Duodenal mucosa (tissue), 2 donors: ENCODE results near the gene TSR3.

Experiments used
- H3K27ac ChIP-seq: one replicate; pipeline ENCODE4 v1.7.0; 2013; ENCODE audit warnings: low read depth, low read length
- H3K27me3 ChIP-seq, 2 donors: one replicate each; pipeline ENCODE4 v1.7.0; 2013; ENCODE audit warnings: low read length in 2 of 2, control low read depth in 1 of 2; ENCODE audit not compliant: insufficient read depth in 2 of 2, control insufficient read depth in 1 of 2
- H3K36me3 ChIP-seq, 2 donors: one replicate each; pipeline ENCODE4 v1.7.0; 2013; ENCODE audit warnings: low read length in 2 of 2, control low read depth in 1 of 2; ENCODE audit not compliant: insufficient read depth in 2 of 2, control insufficient read depth in 1 of 2
- H3K4me1 ChIP-seq, 2 donors: one replicate each; pipeline ENCODE4 v1.7.0; 2013; ENCODE audit warnings: low read length in 2 of 2, control low read depth in 1 of 2; ENCODE audit not compliant: insufficient read depth in 2 of 2, control insufficient read depth in 1 of 2
- H3K4me3 ChIP-seq, 2 donors: one replicate each; pipeline ENCODE4 v1.7.0; 2013; ENCODE audit warnings: low read length in 2 of 2, low read depth in 1 of 2
- H3K9ac ChIP-seq, 2 donors: one replicate each; pipeline ENCODE4 v1.7.0; 2013; ENCODE audit warnings: low read length in 2 of 2, low read depth in 1 of 2
- H3K9me3 ChIP-seq, 2 donors: one replicate each; pipeline ENCODE4 v1.7.0; 2013; ENCODE audit warnings: low read length in 2 of 2, control low read depth in 1 of 2; ENCODE audit not compliant: control insufficient read depth in 1 of 2

Gene TSR3

DNA sequence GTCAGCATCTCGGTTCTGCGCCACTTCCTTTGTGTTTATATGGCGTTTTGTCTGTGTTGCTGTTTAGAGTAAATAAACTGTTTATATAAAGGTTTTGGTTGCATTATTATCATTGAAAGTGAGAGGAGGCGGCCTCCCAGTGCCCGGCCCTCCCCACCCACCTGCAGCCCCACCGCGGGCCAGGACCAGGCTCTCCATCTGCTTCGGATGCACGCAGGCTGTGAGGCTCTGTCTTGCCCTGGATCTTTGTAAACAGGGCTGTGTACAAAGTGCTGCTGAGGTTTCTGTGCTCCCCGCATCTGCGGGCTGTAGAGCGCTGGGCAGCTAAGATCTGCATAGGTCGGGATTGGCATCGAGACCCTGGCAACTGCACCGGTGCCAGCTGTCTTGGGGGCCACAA is 26.4 kb downstream of the TSR3 start:
- Histone ChIP-seq H3K27ac (no peak overlapping the region), H3K9me3 (peaks cover 0 to 1% of the 10 kb centered on the region in 2 donors), H3K27me3 (no peaks in the 10 kb centered on the region), H3K4me1 (no peaks in the 10 kb centered on the region), H3K9ac (no peak overlapping the region), H3K4me3 (no peak overlapping the region), H3K36me3 (peaks cover 18 to 40% of the 10 kb centered on the region in 2 donors)

DNA sequence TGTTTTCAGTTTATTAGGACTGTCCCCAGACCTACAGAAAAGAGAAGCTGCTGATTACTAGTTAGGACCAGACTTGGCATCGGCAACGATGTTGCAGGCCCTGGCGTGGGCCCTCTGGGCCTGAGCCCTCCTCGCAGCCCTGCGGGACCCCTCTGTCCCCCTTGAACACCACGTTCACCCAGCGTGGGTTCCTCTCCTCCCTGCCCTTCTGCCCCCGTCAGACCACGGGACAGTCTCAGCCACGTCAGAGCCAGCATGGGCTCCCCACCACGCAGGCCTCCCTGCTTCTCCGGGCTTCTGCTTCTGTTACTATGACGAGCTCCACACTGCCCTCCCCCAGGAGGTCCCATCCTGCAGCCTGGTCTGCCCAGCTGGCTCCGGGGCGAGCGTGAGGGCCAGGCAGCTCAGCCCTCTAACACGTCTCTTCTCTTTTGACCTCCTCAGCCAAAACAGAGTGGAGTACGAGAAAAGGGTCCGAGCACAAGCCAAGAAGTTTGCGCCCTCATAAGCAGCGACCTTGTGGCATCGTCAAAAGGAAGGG is 27.3 kb downstream of the TSR3 start:
- Histone ChIP-seq H3K36me3 (peaks cover 27 to 49% of the 10 kb centered on the region in 2 donors), H3K9ac (no peak overlapping the region)

GRCh38 chr16:1323296-1324239 is 28.1 kb downstream of the TSR3 start:
- Histone ChIP-seq H3K27me3 (no peaks in the 10 kb centered on the region), H3K9ac (no peak overlapping the region), H3K27ac (peak overlapping the region; percentile 6), H3K4me3 (no peak overlapping the region), H3K36me3 (peaks cover 33 to 57% of the 10 kb centered on the region in 2 donors), H3K4me1 (no peaks in the 10 kb centered on the region), H3K9me3 (no peaks in the 10 kb centered on the region)

More for the DNA sequence above, 27.3 kb downstream of the TSR3 start:
- Histone ChIP-seq H3K27me3 (no peaks in the 10 kb centered on the region), H3K4me1 (no peaks in the 10 kb centered on the region), H3K4me3 (no peak overlapping the region), H3K27ac (no peak overlapping the region), H3K9me3 (no peaks in the 10 kb centered on the region)

DNA sequence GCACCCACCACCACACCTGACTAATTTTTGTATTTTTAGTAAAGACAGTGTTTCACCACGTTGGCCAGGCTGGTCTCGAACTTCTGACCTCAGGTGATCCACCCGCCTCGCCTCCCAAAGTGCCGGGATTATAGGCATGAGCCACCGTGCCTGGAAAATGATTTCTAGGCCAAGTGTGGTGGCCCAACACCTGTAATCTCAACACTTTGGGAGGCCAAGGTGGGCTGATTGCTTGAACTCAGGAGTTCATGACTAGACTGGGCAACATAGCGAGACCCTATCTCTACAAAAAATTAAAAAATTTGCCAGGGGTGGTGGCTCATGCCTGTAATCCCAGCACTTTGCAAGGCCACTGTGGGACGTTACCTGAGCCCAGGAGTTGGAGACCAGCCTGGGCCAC is 29.3 kb downstream of the TSR3 start:
- Histone ChIP-seq H3K27ac (no peak overlapping the region), H3K4me1 (no peaks in the 10 kb centered on the region), H3K4me3 (no peak overlapping the region), H3K9ac (no peak overlapping the region), H3K9me3 (no peaks in the 10 kb centered on the region), H3K27me3 (no peaks in the 10 kb centered on the region), H3K36me3 (peaks cover 41 to 68% of the 10 kb centered on the region in 2 donors)

DNA sequence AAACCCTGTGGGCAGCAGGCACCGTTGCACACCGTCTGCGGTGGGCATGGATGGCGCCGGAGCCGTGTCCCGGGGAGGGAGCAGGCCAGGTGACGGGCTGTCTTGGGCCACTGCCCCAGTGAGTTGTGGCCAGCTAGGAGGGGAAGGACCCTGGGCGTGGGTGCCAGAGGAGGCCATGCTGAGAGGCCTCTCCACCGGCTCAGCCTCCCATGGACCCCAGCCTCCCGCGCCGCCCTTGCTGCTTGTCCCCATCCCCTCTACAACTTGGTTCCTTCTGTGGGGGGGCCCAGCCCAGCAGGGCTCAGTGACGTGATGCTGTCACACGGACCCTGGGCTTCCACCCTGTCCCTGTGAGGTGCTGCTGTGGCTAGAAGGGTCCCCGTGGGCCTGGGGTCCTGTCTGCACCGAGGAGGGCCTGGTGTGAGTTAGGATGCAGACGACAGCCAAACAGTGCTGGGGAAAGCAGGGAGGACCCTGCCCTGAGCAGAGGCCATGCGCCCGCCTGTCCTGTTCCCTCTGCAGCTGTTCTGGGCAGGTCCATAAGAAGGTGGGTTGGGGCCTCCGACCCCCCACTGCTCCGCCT is 30.9 kb downstream of the TSR3 start:
- H3K9ac ChIP-seq = no peak overlapping the region
- H3K9me3 ChIP-seq = no peaks in the 10 kb centered on the region
- H3K27ac ChIP-seq = no peak overlapping the region
- no peaks in the 10 kb centered on the region for H3K27me3 ChIP-seq
- H3K4me3 ChIP-seq = no peak overlapping the region
- H3K36me3 ChIP-seq = peaks cover 53 to 84% of the 10 kb centered on the region in 2 donors
- no peaks in the 10 kb centered on the region for H3K4me1 ChIP-seq

DNA sequence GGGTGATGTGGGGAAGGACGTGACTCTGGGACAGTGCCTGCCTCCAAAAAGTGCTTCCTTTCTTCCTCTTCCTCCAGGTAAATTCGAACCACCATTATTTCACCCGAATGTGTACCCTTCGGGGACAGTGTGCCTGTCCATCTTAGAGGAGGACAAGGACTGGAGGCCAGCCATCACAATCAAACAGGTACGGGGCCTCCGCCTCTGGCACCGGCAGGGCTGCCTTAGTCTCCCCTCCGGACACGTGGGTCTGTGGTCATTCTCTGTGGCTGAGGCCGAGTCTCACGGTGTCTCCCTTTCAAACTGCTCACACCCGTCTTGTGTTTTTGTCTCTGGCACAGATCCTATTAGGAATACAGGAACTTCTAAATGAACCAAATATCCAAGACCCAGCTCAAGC is 31.6 kb downstream of the TSR3 start:
- H3K36me3 ChIP-seq = peaks cover 59 to 87% of the 10 kb centered on the region in 2 donors
- H3K4me3 ChIP-seq = no peak overlapping the region

GRCh38 chr16:1319041-1319440 is 32.6 kb downstream of the TSR3 start:
- Histone ChIP-seq H3K4me1 (no peaks in the 10 kb centered on the region), H3K9ac (no peak overlapping the region), H3K9me3 (no peaks in the 10 kb centered on the region), H3K27ac (no peak overlapping the region), H3K36me3 (peaks cover 62 to 87% of the 10 kb centered on the region in 2 donors), H3K4me3 (no peak overlapping the region), H3K27me3 (no peaks in the 10 kb centered on the region)

More for the DNA sequence above, 31.6 kb downstream of the TSR3 start:
- H3K9me3 ChIP-seq = no peaks in the 10 kb centered on the region
- H3K27me3 ChIP-seq = no peaks in the 10 kb centered on the region
- no peak overlapping the region for H3K27ac ChIP-seq
- H3K4me1 ChIP-seq = no peaks in the 10 kb centered on the region
- H3K9ac ChIP-seq = no peak overlapping the region

GRCh38 chr16:1318268-1318545 is 33.5 kb downstream of the TSR3 start:
- Histone ChIP-seq H3K9me3 (no peaks in the 10 kb centered on the region), H3K36me3 (peaks cover 59 to 86% of the 10 kb centered on the region in 2 donors), H3K27ac (no peak overlapping the region), H3K4me1 (no peaks in the 10 kb centered on the region), H3K9ac (no peak overlapping the region), H3K4me3 (no peak overlapping the region), H3K27me3 (no peaks in the 10 kb centered on the region)

GRCh38 chr16:1317479-1318267 is 34.0 kb downstream of the TSR3 start:
- Histone ChIP-seq H3K4me3 (no peak overlapping the region), H3K9me3 (no peaks in the 10 kb centered on the region), H3K27me3 (no peaks in the 10 kb centered on the region), H3K27ac (no peak overlapping the region), H3K4me1 (peaks cover 5% of the 10 kb centered on the region in 2 donors), H3K9ac (no peak overlapping the region), H3K36me3 (peaks cover 59 to 88% of the 10 kb centered on the region in 2 donors)

DNA sequence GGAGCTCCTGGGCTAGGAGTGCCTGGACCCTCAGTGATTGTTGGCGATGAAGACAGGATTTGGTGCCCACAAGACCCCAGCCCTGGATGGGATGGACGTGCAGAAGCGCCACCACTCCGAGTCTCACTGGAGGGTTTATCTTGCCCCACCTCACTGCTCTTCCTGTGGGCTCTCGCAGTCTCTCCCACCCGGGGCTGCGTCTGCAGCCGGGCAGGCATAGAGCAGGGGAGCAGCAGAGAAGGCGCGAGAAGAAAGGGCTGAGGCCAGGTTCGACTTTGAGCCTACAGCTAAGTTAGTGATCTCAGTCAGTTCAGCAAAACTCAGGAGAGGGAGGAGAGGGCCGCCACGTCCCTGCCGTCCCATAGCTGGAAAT is 35.7 kb downstream of the TSR3 start:
- Histone ChIP-seq H3K9me3 (no peaks in the 10 kb centered on the region), H3K9ac (no peak overlapping the region), H3K4me1 (peaks cover 18 to 21% of the 10 kb centered on the region in 2 donors), H3K4me3 (no peak overlapping the region), H3K36me3 (peaks cover 53 to 83% of the 10 kb centered on the region in 2 donors), H3K27me3 (no peaks in the 10 kb centered on the region), H3K27ac (no peak overlapping the region)
